Stimulated activated CD4-positive, alpha-beta T cell treated with anti-CD3 and anti-CD28 coated beads, Interleukin-1b, Interleukin-23, amount 100 ng/mL, for 1 hour (primary cell): Measurements from ENCODE around the gene CHMP6.
"Not testable (repeated sequence)": the region's sequence is repeated elsewhere in the genome, so short reads cannot be mapped to it uniquely, and the experiment has no call there.

Experiments used
- DNase-seq, 2 donors: peaks; one replicate each; pipeline ENCODE4 v3.0.0-alpha.2; 2020; ENCODE audit warnings: low read depth in 2 of 2

The CHMP6 gene

DNA sequence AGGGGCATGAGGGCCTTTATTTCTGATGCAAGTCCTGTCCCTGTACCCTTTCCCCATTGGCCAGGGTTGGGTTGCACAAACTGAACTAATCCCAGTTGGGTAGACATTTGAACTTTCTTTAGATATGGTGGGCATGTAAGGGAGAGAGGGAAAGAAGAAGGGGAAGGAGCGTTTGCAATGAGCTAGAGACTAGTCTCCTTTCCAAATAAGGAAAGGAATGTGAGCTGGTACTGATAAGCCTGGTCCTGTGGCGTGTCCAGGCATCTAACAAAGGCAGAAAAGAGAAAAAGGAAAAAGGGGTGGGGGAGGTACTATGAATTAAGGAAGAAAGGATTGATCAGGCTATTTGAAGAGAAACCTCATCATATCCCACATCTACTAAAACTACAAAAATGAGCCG lies 20.3 kb downstream of the CHMP6 start:
- DNase-seq: no peak

DNA sequence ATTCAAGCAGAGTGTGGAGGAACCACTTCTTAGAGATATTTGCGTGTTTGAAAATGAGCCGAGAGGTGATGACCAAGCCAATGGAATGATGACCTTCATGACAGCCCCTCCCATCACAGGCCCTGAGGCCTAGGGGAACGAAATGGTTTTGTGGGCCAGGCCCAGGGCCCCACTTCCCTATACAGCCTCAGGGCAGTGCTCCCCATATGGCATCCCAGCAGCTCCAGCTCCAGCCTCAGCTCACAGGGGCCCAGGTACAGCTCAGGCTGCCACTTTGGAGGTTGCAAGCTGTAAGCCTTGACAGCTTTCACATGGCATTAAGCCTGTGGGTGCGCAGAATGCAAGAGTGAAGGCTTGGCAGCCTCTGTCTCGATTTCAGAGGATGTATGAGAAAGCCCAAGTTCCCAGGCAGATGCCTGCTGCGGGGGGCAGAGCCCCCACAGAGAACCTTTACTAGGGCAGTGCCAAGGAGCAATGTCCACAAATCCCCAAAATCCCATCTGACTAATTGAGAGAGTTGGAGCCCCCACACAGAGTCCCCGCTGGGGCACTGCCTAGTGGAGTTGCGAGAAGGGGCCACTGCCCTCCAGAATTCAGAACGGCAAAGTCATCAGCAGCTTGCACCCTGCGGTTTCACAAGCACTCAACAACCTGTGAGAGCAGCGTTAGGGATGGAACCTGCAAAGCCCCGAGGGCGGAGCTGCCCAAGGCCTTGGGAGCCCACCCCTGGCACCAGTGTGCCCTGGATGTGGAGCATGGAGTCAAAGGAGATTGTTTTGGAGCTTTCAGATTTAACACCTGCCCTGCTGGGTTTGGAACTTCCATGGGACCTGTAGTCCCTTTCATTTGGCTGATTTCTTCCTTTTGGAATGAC lies 21.2 kb downstream of the CHMP6 start:
- no peak for DNase-seq

DNA sequence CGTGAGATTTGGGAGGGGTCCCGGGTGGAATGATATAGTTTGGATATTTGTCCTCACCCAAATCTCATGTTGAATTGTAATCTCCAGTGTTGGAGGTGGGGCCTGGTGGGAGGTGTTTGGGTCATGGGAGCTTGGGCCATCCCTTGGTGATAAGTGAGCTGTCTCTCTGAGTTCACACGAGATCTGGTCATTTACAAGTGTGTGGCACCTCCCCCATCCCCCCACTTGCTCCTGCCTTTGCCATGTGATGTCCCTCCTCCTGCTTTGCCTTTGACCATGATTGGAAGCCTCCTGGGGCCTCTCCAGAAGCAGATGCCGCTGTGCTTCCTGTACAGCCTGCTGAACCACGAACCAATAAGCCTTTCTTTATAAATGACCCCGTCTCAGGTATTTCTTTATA lies 22.0 kb downstream of the CHMP6 start:
- no peak for DNase-seq

DNA sequence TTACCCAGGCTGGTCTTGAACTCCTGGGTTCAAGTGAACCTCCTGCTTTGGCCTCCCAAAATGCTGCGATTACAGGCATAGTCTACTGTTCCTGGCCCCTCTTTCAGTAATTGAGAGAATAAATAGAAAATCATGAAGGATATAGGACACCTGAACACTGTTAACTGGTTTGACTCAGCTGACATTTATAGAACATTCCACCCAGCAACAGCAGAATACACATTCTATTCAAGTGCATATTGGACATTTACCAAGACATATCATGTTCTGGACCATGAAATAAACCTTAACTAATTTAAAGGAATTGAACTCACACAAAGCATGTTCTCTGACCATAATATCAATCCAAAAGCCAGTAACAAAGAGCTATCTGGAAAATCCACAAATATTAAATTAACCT lies 23.5 kb downstream of the CHMP6 start:
- DNase-seq: no peak

DNA sequence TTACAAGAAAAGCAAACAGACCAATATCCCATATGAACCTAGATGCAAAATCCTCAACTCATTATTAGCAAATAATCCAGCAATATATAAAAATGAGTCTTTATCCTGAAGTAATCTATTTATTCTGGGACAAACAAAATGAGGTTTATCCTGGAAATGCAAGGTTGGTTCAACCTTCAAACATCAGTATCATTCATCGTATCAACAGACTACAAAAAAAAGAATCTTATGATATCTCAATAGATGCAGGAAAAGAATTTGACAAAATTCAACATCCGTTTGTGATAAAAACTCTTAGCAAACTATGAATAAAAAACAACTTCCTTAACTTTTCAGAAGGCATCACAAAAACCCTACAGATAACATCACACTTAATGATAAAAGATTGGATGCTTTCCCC lies 24.9 kb downstream of the CHMP6 start:
- DNase-seq: no peak

DNA sequence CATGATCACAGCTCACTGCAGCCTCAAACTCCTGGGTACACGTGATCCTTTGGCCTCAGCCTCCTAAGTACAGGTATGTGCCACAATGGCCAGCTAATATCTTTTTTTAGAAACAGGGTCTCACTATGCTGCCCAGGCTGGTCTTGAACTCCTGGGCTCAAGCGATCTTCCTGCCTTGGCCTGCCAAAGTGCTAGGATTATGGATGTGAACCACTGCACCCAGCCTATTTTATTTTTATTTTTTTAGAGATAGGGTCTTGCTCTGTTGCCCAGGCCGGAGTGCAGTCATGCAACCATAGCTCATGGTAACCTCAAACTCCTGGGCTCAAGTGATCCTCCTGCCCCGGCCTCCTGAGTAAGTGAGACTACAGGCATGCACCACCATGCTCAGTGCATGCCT lies 25.7 kb downstream of the CHMP6 start:
- not testable (repeated sequence) for DNase-seq

DNA sequence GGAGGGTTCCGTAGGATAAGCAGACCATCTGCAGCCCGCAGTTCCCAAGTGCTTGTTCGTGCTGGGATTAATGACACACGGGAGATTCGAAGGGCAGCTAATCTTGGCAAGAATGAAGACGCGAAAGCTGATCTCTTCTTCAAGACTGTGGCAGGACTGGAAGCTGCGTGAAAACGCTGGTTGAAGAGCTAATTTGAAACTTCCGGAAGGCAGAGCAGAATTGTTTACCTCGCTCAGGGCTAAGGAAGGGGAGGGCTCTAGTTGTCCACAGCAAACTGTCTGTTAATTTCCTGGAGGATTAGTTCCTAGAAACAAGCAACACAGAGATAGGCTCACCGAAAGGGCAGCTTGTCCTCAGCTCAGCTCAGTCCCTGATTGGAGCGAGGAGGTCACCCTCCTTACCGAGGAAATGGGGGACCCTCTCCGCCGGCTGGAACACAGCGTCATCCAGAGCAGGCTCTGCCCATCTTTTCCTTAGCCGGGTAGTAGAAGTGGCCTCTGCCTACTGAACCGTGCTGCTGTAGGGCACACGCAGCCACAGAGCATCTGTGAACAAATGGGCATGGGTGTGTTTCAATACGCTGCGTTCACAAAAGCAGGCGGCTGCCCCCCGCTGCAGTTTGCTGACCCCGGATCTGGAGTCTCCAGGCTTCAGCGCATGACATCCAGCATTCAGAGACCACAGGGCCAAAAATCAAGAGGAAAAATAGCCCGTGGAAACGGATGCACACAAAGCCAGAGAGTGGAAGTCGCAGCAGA lies 26.6 kb downstream of the CHMP6 start:
- DNase-seq: no peak

DNA sequence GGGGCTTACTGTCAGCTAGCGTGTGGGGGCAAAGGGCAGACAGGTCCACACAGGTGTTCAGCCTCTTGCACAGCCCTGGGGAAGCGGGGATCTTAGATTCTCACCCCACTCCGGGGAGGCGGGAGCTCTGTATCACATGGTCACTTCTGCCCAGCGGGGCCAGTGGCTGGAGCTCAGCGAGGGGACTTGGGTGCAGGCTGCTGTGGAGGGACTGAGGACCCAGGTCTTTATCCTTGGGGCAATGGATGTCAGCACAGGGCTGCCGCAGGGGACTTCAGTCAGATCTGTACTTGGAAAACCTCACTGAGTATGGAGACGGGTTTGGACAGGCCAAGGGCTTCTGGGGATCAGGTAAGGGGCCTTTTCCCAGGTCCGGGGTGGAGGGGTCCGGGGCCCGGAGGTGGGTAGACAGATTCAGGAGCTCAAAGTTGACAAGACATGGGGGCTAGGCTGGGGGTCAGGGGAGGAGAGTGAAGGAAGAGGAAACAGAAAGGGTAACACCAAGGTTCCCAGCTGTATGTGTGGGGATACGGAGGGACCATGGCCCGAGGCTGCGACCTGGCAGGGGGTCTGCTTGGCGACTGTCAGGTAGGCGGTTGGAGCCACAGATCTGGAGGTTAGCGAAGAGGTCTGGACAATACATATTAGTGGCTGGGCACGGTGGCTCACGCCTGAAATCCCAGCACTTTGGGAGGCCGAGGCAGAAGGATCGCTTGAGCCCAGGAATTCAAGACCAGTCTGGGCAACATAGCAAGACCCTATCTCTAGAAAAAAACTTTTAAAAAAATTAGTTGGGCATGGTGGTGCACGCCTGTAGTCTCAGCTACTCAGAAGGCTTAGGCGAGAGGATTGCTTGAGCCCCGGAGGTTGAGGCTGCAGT lies 28.2 kb downstream of the CHMP6 start:
- no peak for DNase-seq

DNA sequence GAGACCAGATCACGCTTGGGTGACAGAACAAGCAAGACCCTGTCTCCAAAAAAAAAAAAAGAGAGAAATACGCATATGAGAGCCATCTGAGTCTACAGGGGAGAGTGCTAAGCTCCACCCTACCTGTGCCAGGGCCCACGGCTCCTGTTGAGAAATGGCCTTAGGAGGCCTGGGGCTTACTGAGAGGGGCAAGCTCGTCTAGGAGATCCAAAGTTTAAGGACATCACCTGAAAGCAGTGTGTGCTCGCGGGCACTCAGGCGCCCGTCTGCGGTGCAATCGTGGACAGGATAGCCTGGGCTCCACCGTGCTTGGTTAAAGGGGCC lies 28.8 kb downstream of the CHMP6 start:
- no peak for DNase-seq

DNA sequence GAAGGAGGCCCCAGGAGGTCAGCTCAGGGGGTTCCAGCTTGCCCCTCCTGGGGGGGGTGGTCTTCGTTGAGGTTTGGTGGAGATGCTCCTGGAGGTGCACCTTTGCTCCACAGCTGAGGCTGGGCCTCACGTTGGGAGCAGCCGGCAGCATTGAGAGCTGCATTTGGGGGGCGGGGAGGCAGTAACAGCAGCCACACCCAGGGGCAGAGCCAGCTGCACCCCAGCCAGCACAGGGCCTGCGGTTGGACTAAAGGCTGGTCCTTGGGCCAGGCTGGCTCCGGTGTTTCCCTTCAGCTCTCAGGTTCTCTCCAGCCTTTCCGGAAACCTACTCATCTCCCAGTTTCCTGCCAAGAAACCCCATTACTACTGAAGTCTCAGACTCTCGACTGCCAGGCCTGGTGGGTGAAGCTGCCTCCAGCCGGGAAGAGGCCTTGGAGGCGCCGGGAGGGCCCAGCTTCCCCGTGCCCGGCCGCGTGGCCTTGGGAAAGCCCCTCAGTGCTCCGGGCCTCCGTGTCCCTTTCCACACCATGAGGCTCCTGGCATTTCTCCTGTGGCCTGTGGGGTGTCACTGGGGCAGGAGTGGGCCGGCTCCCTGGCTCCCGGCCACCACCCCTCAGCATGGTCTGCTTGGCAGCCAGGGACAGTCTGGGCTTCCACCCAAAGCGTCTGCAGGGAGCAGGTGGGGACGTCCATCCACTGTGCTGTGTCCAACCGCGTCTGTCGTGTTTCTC lies 29.3 kb downstream of the CHMP6 start:
- no peak for DNase-seq

DNA sequence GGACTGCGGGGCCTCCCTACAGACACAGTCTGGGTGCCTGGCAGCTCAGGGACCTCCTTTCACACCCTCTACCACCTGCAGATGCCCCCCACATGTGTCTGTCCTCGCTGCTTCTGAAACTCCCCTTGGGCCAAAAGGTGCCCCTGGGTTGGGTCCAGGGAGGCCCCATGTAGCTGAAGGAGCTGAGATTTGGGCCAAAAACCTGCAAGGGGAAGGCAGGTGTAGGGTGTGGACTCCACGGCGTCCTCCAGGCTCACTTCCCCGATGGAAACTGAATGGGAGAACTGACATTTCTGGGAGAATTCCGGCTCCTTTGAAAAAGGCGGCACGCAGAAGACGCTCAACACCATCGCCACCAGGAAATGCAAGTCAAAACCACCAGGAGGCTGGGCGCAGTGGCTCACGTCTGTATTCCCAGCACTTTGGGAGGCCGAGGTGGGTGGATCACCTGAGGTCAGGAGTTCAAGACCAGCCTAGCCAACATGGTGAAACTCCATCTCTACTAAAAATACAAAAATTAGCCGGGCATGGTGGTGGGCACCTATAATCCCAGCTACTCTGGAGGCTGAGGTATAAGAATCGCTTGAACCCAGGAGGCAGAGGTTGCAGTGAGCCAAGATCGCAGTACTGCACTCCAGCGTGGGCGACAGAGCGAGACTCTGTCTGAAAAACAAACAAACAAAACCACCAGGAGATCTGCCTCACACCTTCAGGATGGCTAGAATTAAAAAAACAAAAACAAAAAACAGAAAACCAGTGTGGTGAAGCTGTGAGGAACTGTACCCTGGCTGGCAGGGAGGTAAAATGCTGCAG lies 30.1 kb downstream of the CHMP6 start:
- no peak for DNase-seq

DNA sequence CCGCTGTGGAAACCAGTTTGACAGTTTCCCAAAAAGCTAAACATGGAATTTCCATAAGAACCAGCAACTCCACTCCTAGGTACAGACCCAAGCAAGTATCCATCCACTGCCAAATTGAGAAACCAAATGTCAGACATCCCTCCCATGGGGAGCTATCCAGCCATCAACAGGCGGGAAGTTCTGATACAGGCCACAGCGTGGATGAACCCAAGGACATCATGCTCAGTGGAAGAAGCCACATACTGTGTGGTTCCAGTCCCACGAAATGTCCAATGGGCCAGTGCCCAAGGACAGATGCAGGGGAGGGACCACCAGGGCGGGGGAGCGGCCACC lies 30.7 kb downstream of the CHMP6 start:
- no peak for DNase-seq

DNA sequence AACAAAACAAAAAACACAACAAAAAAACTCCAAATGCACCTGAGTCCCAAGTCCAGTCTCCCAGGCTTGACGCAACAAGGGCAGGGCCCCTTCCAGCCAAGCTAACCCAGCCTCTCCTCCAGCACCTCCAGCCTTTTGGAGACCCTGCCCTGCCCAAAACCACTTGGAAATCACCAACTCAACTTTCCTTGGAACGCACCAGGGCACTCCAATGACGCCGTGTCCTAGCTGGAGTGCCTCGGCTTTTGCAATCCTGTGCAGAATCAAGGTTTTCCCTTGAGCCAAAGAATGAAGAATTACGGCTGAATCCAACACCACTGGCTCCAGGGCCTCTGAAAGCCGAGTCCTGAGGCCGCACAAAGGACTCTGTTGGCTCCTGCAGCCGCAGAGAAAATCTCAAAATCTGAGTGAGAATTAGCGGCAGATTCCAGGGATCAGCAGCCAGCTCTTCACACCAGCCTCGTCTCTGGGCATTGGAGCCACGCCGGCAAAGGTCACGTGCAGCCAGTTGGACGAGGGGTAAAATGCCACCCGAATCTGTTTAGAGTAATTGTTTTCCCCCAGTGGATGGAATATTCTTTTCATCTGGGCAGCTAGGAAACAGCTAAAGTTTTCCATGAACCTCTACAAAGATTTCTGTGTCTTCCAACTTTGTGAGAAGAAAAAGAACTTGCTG lies 33.6 kb downstream of the CHMP6 start:
- no peak for DNase-seq

DNA sequence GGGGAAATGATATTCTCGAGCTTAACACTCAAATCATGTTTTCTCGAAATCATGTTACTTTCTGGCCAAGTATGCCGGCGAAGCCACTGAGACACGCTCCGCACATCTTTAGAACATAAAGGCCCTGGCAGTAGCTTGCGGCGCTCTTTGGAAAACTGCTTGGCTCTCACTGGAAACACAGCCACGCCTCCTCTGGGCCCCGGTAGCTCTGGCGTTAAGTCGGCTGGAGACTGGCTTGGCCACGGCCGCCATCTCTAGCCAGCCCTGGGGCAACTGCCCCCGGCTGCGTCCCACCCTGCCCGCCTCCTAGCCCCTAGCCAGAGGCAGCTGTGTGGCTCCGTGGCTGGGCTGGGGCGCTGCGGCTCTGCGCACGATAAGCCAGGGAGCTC lies 34.1 kb downstream of the CHMP6 start:
- DNase-seq: no peak

DNA sequence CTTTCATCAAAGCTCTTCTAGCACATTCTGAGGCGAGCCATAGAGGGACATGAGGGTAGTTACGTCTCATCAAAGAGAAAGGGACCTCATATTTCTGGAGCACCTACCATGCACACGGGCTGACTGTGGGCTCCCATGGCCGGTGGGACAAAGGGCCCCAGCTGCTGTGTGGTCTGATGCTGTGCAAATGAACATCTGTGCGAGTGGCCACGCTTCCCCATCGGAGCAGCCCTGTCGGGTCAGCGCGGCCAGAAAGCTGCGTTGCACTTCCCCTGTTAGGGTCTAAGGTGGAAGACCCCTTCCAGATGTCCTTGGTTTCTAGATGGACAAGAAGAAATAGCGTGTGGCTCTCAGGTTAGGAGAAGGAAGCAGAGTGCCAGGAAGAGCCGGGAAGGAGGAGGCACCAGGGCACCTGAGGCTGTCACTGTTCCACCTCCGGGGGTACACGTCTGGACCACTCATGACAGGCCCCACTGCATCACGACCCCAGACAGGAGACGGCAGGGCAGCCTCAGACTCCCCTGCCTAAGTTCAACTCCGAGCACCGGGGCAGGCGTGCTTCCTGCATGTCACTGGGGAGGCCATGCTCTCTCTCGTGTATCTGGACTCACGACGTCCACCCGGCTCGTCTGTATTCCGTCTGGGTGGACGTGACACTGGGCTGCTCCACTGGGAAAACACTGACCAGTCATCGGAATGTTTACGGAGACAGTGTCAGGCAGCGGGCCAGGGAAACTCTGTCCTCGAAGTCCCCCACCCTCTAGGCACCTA lies 34.8 kb downstream of the CHMP6 start:
- DNase-seq: no peak

DNA sequence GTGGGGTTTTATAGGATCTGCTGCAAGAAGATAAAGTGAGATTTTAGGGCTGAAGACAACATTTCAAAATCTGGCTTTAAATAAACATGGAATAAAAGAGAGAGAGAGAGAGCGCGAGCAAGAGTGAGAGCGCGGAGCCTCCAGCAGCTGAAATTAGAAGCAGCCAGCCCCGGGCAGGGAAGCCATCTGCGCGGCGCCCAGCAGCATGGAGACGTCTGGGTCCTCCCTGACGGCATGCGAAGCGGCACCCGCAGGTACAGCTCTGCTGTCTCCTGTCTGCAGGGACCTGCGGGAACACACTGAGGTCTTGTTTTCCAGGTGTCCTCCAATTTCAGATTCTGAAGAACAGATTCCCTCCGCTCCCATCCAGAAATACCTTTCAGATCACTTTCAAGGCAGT lies 35.4 kb downstream of the CHMP6 start:
- no peak for DNase-seq

DNA sequence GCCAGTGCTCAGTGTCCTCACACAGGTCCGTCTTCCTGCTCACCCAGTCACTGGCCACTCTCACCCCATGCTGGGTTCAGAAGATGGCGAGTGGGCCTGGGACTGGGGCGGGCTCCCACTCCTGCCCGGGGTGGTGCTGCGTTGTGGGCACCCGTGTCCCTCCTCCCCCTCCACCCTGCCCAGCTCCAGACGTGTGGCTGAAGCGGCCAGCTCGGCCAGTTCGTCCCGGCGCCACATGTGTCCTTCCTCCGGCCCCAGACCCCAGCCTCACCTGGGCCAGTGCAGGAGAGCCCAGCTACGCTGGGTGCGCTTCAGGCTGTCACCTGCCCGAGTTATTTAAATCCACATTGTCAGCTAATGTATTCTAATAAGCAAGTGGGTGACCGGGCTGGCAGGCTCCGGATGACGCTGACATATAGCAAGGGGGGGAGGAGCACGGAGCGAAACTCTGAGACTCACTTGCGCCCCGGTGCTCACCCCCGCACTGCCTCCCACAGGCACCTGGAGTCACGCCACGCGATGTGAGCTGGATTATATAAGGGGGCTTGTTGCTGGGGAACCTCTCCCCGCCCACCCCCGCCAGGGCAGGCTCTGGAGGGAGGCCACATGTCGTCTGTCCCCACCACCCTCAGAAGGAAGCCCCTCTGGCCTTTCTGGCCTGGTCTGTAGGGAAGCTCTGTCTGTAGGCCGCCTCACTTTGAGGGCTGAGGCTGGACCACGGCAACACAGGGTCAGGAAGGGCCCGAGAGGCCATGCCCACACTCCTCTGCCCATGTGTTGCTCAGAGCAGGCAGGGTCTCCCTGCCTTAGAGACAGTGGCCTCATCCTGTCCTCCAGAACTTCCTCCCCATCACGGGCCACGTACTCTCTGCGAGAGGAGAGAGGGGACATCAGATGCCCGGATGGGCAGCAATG lies 36.2 kb downstream of the CHMP6 start:
- no peak for DNase-seq

DNA sequence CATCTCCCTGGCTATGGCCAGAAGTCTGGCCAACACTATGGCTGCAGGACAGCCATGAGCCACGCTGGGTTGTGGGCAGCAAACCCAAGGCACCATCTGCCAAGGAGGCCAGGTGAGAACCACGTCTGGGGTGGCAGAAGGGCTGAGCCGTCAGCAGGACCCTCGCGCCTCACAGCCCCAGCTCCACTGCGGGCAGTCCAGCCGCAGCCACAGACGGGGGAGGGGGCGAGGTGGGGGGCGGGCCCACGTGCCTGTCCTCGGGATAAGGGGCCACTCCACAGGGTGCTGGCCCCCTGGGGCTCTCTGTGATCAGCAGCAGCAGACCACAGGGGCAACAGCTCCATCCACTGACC lies 36.8 kb downstream of the CHMP6 start:
- no peak for DNase-seq

DNA sequence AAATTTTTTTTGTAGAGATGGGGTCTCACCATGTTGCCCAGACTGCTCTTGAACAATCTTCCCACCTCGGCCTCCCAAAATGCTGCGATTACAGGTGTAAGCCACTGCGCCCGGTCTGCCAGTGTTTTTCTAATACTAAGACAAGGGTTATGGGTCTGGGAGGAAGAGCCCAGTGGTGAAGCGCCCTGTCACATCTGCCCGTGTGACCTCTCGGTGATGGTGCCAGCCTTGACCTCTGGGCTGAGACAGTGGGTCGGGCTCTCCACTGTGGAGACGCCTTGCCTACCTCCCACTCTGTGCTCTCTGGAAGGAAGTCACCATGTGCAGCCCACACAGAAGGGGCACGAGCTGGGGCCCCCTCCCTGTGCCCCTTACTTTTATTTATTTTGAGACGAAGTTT lies 38.2 kb downstream of the CHMP6 start:
- no peak for DNase-seq
